ENCODE data around the gene RNF151.

Gene RNF151

GRCh38 chr16:2003827-2004641, 37.4 kb downstream of the RNF151 start:
- H3K4me3 ChIP-seq (replicated peaks in 1 of 2; ENCODE audit: low read depth in 2 of 2, low read length in 2 of 2): peak overlapping the region in 1 of 2 donors; percentile 4
- TF ChIP-seq CTCF (IDR thresholded peaks at IDR 0.05; ENCODE audit: low read depth, low read length): peak; percentile 98
- peak; percentile 87 for DNase-seq (ENCODE audit: low read depth in 2 of 2)

DNA sequence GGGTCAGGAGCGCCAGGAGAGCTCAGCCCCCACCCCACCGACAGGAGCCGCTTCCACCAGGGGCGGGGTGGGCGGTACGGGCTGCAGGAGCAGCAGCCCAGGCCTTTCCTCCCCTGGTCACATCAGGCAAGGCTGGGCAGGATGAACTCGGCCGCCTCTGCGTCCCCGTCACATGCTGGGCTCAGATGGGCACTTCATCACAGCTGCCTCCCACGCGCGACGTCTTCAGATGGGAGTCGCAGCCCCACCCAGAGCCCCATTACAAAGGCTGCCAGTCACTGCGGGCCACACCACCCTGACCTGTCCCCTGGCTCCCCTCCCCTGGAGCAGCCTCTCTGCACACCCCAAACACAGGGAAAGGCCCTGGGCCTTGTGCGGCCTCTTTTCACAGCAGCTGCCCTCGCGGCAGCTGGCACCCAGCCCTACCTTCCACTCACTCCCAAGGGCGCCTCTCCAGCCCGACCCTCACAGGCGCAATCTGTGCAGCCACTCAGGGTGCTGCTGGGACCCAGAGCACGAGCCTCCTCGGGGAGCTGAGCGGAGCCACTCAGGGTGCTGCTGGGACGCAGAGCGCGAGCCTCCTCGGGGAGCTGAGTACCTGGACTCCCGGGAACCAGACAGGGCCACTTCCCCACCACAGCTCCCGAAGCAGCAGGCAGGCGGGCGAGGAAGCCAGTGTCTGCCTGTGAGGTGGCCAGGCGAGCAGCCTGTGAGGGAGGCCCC, 38.3 kb downstream of the RNF151 start:
- no peak for DNase-seq (ENCODE audit: low read depth in 2 of 2)
- H3K4me3 ChIP-seq (replicated peaks in 1 of 2; ENCODE audit: low read depth in 2 of 2, low read length in 2 of 2): no peak overlapping the region
- TF ChIP-seq CTCF (IDR thresholded peaks at IDR 0.05; ENCODE audit: low read depth, low read length): no peak

GRCh38 chr16:2005646-2006045, 39.0 kb downstream of the RNF151 start:
- DNase-seq (ENCODE audit: low read depth in 2 of 2): no peak
- H3K4me3 ChIP-seq (replicated peaks in 1 of 2; ENCODE audit: low read depth in 2 of 2, low read length in 2 of 2): no peak overlapping the region
- TF ChIP-seq CTCF (IDR thresholded peaks at IDR 0.05; ENCODE audit: low read depth, low read length): no peak

- TF ChIP-seq CTCF (IDR thresholded peaks at IDR 0.05; ENCODE audit: low read depth, low read length): no peak
- DNase-seq (ENCODE audit: low read depth in 2 of 2): no peak
- no peak overlapping the region for H3K4me3 ChIP-seq (replicated peaks in 1 of 2; ENCODE audit: low read depth in 2 of 2, low read length in 2 of 2)
Measured at GRCh38 chr16:2006317-2006716, 39.7 kb downstream of the RNF151 start.

GRCh38 chr16:2007081-2007836, 40.6 kb downstream of the RNF151 start:
- peak overlapping the region in 1 of 2 donors; percentile 79 for H3K4me3 ChIP-seq (replicated peaks in 1 of 2; ENCODE audit: low read depth in 2 of 2, low read length in 2 of 2)
- no peak for TF ChIP-seq CTCF (IDR thresholded peaks at IDR 0.05; ENCODE audit: low read depth, low read length)
- no peak for DNase-seq (ENCODE audit: low read depth in 2 of 2)

GRCh38 chr16:2008009-2008526, 41.4 kb downstream of the RNF151 start:
- peak overlapping the region; percentile 63 to 79 for H3K4me3 ChIP-seq (replicated peaks in 1 of 2; ENCODE audit: low read depth in 2 of 2, low read length in 2 of 2)
- TF ChIP-seq CTCF (IDR thresholded peaks at IDR 0.05; ENCODE audit: low read depth, low read length): no peak
- DNase-seq (ENCODE audit: low read depth in 2 of 2): peak; percentile 68 to 77

All from cardiac fibroblast (primary cell).